ENCODE results near the gene KCTD12.

DNA sequence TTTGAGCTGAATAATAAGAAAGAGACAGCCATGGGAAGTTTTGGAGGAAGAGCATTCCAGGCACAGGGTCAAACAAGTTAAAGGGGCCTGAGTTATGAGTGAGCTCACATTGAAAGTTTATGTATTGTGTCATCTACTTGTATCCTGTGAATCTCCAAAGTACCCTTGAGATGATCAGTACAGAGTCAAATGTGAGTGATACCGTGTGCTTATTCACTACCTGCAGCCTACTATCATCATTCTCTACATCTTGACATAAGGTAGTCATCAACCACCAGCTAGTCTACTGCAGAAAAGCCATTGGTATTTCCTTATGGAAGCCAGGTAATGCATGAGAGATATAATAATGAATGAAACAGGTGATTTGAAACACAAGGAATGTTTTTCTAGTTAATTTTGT is 3.0 kb upstream of the KCTD12 start:
- TF ChIP-seq, protein P1, sequence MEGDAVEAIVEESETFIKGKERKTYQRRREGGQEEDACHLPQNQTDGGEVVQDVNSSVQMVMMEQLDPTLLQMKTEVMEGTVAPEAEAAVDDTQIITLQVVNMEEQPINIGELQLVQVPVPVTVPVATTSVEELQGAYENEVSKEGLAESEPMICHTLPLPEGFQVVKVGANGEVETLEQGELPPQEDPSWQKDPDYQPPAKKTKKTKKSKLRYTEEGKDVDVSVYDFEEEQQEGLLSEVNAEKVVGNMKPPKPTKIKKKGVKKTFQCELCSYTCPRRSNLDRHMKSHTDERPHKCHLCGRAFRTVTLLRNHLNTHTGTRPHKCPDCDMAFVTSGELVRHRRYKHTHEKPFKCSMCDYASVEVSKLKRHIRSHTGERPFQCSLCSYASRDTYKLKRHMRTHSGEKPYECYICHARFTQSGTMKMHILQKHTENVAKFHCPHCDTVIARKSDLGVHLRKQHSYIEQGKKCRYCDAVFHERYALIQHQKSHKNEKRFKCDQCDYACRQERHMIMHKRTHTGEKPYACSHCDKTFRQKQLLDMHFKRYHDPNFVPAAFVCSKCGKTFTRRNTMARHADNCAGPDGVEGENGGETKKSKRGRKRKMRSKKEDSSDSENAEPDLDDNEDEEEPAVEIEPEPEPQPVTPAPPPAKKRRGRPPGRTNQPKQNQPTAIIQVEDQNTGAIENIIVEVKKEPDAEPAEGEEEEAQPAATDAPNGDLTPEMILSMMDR (IDR thresholded peaks at IDR 0.05) = no peak
- no peak for TF ChIP-seq POLR2A (IDR thresholded peaks at IDR 0.05)

Data from Peyer's patch (tissue), 4 donors.